GM18870 (cell line): ENCODE measurements around the gene FGFR2.

Source experiments
- ATAC-seq: cut with Tn5 transposase; IDR thresholded peaks from one replicate; pipeline ENCODE4 v1.9.1; 2021; ENCODE audit warnings: moderate library complexity; ENCODE audit not compliant: unreplicated experiment

The FGFR2 gene

DNA sequence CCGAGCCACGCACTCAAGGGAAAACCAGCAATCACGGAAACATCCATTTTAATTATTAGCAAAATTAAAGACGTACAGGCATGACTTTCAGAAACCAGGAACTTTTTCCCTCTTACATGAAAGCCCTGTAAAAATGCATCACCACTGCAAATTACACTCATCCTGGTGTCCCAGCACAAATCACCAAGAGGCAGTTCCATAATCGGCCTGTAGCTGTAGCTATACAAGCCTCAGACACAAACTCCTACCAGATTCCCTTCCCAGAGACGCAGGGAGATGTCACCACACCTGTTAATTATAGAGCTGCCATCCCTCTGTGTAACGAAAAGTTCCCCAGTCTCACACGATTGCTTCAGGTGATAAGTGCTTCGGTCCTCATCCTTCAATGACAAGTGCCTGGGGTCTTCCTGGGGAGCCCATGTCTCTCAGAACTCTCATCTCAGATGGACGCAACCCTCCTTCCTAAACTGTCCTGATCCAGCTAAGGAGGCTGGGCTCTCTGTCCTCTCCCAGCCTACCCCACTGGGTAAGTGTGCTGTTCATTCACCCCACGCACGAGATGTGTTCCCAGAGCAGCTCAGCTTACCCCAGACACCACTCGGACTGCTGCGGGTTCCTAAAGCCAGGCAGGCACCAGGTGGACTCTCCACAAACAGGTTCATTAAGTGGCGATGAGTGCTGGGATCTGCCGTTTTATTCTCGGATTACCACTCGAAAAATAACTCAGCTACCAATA lies 5.9 kb downstream of the FGFR2 start:
- ATAC-seq, result no peak

DNA sequence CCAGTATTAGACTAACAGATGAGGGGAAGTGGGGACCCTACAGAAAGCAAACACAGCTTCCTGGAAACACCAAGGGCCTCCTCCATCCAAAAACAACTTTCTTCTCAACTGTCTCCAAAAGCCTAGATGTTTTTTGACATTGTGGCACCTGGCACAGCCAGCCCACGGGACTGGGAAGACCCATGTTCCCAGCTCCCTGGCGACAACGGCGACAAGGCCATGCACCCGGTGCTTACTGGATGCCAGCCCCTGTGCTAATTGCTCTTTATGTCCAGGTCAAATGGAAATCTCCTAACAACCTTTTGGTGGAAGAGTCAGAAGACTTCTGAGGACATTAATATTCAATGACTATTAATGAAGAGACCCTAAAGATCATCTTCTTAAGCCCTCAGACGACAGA lies 7.1 kb downstream of the FGFR2 start:
- no peak for ATAC-seq

GRCh38 chr10:121590772-121591171 lies 7.5 kb downstream of the FGFR2 start:
- ATAC-seq, result no peak

DNA sequence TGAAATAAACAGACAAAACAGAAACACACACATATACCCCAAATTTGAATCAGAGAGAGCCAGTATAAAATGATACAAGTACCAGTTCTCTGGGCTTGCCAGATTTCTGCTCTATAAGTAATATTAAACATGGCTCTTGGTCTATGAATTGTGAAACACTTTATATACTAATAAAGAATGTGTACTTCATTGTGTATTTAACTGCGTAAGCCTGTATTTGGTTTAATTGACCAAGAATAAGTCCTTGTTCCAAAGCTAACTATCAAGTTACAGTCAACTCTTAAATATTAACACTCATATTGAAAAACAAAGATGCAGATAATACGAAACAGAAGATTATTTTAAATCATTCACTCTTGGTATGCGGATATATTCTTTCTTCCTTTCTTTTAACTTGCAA lies 8.7 kb downstream of the FGFR2 start:
- ATAC-seq, result no peak

- ATAC-seq, result no peak
These were observed 14.4 kb downstream of the FGFR2 start for GRCh38 chr10:121583857-121584256.

DNA sequence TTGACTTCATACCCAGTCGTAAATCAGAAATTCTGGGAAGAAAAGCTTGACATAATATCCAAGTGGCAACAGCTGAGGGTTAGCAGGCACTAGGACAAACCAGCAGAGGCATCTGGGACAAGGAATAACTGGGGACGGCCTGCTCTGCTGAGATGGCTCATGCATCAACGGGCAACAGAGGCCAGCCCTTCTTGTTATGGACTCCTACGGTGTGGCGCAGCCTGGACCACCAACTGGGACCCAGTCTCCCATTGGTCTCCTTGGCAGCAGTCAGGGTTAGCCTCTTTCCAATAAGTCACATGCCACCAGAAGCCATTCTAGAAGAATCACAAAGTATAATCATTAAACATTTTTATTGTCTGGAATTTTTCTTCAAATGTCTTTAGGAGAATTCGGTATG lies 15.0 kb downstream of the FGFR2 start:
- no peak for ATAC-seq

GRCh38 chr10:121580276-121581116 lies 17.7 kb downstream of the FGFR2 start:
- no peak for ATAC-seq

DNA sequence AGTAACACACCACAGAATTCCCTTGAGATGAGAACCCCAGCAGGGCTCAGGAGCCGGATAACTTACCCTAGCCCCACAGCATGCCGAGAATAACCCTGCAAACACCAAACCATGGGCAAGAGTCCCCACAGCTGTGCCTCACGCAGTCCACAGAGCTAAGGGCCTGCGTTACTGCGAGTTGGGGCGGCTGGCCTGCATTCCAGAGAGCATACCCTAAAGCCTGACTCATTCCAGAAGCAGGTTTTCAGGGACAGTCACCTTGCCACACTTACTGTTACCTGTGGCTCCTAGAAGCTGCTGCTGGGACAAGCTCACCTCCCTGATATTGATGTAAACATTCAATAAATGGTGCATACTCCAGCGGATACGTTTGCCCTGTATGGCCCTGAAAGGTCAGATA lies 18.6 kb downstream of the FGFR2 start:
- ATAC-seq, result no peak

GRCh38 chr10:121578965-121579364 lies 19.3 kb downstream of the FGFR2 start:
- no peak for ATAC-seq

DNA sequence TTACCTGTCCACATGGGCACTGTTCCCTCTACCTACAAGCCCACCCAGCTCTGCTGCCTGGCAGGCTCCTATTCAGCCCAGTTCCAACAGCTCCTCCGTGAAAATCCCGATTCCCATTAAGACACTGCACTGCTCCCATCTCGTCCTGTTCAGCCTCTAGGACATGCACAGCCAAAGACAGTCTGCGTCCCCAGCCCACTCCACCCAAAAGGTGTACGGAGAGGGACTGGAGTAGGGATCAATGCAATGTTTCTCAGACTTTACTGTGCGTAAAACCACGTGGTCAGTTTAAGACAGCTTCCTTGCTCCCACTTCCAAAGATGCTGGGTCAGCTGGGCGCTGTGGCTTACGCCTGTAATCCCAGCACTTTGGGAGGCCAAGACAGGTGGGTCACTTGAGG lies 19.9 kb downstream of the FGFR2 start:
- no peak for ATAC-seq

GRCh38 chr10:121577568-121577967 lies 20.7 kb downstream of the FGFR2 start:
- ATAC-seq, result no peak

GRCh38 chr10:121576139-121576538 lies 22.1 kb downstream of the FGFR2 start:
- ATAC-seq, result no peak

DNA sequence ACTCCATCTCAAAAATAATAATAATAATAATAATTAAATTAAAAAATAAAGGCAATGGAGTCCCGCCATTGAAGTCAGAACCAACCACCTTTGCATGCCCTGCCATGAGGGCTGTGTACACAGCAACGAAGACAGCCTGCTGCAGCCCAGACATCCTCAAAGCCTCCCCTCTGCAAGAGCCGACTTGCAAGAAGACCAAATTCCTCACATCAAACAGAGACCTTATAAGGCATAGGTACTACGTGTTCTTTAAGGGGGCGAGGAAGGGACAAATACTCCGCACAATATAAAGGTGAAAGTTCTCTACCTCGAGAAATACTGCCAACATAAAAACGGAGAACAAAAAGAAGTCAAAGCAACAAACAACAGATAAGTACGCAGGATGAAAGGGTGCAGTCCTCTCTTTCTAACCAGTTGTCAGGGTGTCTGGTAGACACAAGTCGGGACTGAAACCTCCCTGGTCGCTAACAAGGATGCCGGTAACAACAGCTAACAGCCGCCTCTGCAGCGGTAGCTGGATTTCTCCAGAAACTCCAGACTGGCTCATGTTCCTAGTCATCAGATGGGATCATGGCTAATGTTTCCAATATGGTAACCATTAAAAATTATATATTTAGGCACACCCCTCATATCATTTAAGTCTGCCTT lies 23.6 kb downstream of the FGFR2 start:
- ATAC-seq, result no peak

- ATAC-seq, result no peak
These were observed 24.7 kb downstream of the FGFR2 start for GRCh38 chr10:121573538-121573941.

- ATAC-seq, result no peak
These were observed 25.2 kb downstream of the FGFR2 start for GRCh38 chr10:121572859-121573537.

GRCh38 chr10:121570315-121570714 lies 27.9 kb downstream of the FGFR2 start:
- ATAC-seq, result no peak

DNA sequence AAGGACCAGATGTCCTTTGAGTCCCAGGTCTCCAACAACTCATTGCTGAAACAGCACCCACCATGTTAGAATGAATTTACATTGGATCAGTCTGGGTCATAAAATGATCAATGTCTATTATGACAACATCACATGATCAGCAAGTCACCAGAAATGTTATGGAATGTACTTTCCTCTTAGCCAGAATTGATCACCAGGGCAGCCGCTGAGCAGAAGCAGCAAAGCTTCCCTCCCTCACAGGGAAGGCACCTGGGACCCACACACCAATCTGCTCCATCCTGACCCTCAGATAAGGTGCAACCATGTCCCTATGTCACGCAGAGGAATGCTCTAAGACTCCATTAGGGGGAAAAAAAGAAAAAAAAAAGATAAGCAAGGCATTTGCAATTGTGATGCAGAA lies 30.0 kb downstream of the FGFR2 start:
- no peak for ATAC-seq

DNA sequence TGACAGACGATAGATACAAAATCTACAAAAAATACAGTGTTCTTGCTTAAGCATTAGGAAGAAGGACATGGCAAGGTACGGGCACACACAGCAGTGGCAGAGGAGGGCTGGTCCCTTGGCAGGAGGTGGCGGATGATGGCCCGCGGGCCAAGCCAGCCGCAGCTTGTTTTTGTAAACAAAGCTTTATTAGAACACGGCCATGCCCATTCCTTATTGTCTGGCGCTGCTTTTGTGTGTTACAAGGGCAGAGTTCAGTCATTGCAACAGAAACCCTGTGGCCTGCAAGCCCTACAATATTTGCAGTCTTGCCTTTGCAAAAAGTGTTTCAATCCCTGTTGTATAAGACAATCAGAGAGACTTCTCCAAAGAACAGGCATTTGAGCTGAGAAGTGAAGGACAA lies 30.7 kb downstream of the FGFR2 start:
- no peak for ATAC-seq

DNA sequence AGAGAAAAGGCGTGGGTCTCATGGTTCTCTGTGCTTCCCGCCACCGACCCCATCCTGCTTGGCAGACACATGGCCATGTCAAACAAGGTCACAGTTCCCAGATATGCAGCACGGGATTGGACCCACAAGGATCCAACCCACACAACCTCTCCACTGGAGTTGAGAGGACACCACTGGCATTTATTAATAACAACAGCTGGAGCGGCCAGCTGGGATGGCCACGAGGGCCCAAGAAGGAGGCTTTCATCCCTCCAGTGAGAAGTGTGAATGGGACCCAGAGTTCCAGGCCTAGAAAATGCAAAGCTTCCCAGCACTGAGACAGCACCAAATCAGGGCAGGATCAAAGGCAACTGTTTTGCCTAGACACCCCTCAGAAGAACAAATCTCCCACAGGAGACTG lies 31.5 kb downstream of the FGFR2 start:
- ATAC-seq, result no peak

- no peak for ATAC-seq
These were observed 38.8 kb downstream of the FGFR2 start for GRCh38 chr10:121559326-121560026.

DNA sequence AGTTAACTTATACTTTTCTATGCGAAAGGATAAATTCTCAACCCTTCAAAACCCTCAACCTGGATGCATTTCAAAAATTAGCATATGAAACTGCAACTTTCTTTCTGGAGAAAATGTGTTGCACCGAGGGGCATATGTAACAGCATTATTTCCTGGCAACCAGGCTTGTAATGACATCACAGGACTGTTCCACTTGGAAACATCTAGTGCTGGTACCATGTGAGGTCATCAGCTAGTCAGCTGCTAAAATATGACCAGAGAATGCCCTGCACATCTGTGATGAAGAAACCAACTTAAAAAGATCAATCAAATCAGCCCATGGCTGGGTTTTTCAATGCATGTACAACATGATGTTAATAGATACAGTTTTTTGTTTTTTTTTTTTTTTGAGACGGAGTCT lies 40.0 kb downstream of the FGFR2 start:
- no peak for ATAC-seq
